Measurements from ENCODE around the gene POU2F1.
A peak's percentile ranks its signal among the peaks of the same experiment; 100 is the strongest.

GRCh38 chr1:167207940-167208623 lies 12.6 kb upstream of the POU2F1 start:
- no peak for TF ChIP-seq EZH2phosphoT487 (IDR thresholded peaks at IDR 0.05; ENCODE audit: unreplicated experiment)
- TF ChIP-seq, protein P1, sequence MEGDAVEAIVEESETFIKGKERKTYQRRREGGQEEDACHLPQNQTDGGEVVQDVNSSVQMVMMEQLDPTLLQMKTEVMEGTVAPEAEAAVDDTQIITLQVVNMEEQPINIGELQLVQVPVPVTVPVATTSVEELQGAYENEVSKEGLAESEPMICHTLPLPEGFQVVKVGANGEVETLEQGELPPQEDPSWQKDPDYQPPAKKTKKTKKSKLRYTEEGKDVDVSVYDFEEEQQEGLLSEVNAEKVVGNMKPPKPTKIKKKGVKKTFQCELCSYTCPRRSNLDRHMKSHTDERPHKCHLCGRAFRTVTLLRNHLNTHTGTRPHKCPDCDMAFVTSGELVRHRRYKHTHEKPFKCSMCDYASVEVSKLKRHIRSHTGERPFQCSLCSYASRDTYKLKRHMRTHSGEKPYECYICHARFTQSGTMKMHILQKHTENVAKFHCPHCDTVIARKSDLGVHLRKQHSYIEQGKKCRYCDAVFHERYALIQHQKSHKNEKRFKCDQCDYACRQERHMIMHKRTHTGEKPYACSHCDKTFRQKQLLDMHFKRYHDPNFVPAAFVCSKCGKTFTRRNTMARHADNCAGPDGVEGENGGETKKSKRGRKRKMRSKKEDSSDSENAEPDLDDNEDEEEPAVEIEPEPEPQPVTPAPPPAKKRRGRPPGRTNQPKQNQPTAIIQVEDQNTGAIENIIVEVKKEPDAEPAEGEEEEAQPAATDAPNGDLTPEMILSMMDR (conservative IDR thresholded peaks at IDR 0.05; ENCODE audit: low read depth in 2 of 2) = peak; percentile 43 to 56
- TF ChIP-seq JUNB (IDR thresholded peaks at IDR 0.05; ENCODE audit: unreplicated experiment) = no peak
- TF ChIP-seq EZH2 (IDR thresholded peaks at IDR 0.05; ENCODE audit: low read depth, unreplicated experiment) = no peak
- TF ChIP-seq POLR2AphosphoS5 (IDR thresholded peaks at IDR 0.05; ENCODE audit: low read depth) = no peak
- TF ChIP-seq ETS1 (IDR thresholded peaks at IDR 0.05) = no peak
- no peak for TF ChIP-seq NANOG (IDR thresholded peaks at IDR 0.05; ENCODE audit: borderline replicate concordance)
- no peak for TF ChIP-seq REST (IDR thresholded peaks at IDR 0.05; ENCODE audit: unreplicated experiment)
- no peak for TF ChIP-seq ZNF462 (CRISPR knock-in tag; IDR thresholded peaks at IDR 0.05)
- TF ChIP-seq STAT1 (IDR thresholded peaks at IDR 0.05; ENCODE audit: unreplicated experiment) = no peak
- no peak for TF ChIP-seq CREB1 (CRISPR knock-in tag; IDR thresholded peaks at IDR 0.05; ENCODE audit: low read depth)
- TF ChIP-seq ZNF331 (CRISPR knock-in tag; IDR thresholded peaks at IDR 0.05; ENCODE audit: low read depth) = no peak
